ENCODE data around the gene PRKD1.

- no peak for TF ChIP-seq POLR2AphosphoS5 (IDR thresholded peaks at IDR 0.05)
- TF ChIP-seq CTCF (IDR thresholded peaks at IDR 0.05) = no peak
- TF ChIP-seq EP300 (IDR thresholded peaks at IDR 0.05; ENCODE audit: low read depth) = no peak
- no peak for TF ChIP-seq POLR2A (IDR thresholded peaks at IDR 0.05)
Observed at GRCh38 chr14:29527286-29527685, 400.4 kb downstream of the PRKD1 start.
